Mesenchymal stem cell (in vitro differentiated cells and primary cell): ENCODE measurements around the gene ST7.
"Not testable (repeated sequence)": the region's sequence is repeated elsewhere in the genome, so short reads cannot be mapped to it uniquely, and the experiment has no call there.

Source experiments
- DNase-seq: peaks from one replicate; pipeline ENCODE4 v3.0.0-alpha.2; 2013
- H2AFZ ChIP-seq: one replicate; pipeline ENCODE4 v1.6.1; 2013; ENCODE audit warnings: low read depth, mild to moderate bottlenecking, control low read depth, inconsistent platforms, low read length, moderate library complexity
- H2AK5ac ChIP-seq: 2 replicates; pipeline ENCODE4 v1.6.1; 2013; ENCODE audit warnings: low read length, moderate library complexity, mild to moderate bottlenecking, inconsistent platforms; ENCODE audit not compliant: severe bottlenecking
- H2BK120ac ChIP-seq: one replicate; pipeline ENCODE4 v1.6.1; 2013; ENCODE audit warnings: low read depth, mild to moderate bottlenecking, inconsistent platforms, low read length, moderate library complexity
- H2BK12ac ChIP-seq, 2 experiments: one replicate each; pipeline ENCODE4 v1.6.1; 2013; ENCODE audit warnings: inconsistent platforms in 2 of 2, low read length in 2 of 2, mild to moderate bottlenecking in 2 of 2, moderate library complexity in 2 of 2, control low read depth in 1 of 2
- H2BK15ac ChIP-seq: one replicate; pipeline ENCODE4 v1.6.1; 2013; ENCODE audit warnings: mild to moderate bottlenecking, low read depth, inconsistent platforms; ENCODE audit not compliant: poor library complexity, severe bottlenecking
- H2BK5ac ChIP-seq: 2 replicates; pipeline ENCODE4 v1.6.1; 2013; ENCODE audit warnings: low read depth, mild to moderate bottlenecking, low read length, control low read depth, inconsistent platforms; ENCODE audit not compliant: poor library complexity, severe bottlenecking
- H3K14ac ChIP-seq, 2 experiments: one replicate each; pipeline ENCODE4 v1.6.1; 2013; ENCODE audit warnings: inconsistent platforms in 2 of 2, low read length in 2 of 2, control low read depth in 1 of 2, mild to moderate bottlenecking in 1 of 2, moderate library complexity in 1 of 2
- H3K18ac ChIP-seq, 2 experiments: one replicate each; pipeline ENCODE4 v1.6.1; 2013; ENCODE audit warnings: inconsistent platforms in 2 of 2, low read length in 2 of 2, control low read depth in 1 of 2, low read depth in 1 of 2, mild to moderate bottlenecking in 1 of 2
- H3K23ac ChIP-seq, 2 experiments: one replicate each; pipeline ENCODE4 v1.6.1; 2013; ENCODE audit warnings: inconsistent platforms in 2 of 2, low read length in 2 of 2, mild to moderate bottlenecking in 2 of 2, moderate library complexity in 2 of 2, control low read depth in 1 of 2
- H3K27ac ChIP-seq: 2 replicates; pipeline ENCODE4 v1.5.1; 2013; ENCODE audit warnings: mild to moderate bottlenecking, moderate library complexity, low read length, control low read depth, inconsistent platforms; ENCODE audit not compliant: poor library complexity, severe bottlenecking
- H3K27me3 ChIP-seq, 2 experiments: 2 replicates each; pipeline versions ENCODE4 v1.6.1 to v1.7.0; 2013; ENCODE audit warnings: low read length in 2 of 2, mild to moderate bottlenecking in 2 of 2, moderate library complexity in 2 of 2, control low read depth in 1 of 2, inconsistent platforms in 1 of 2; ENCODE audit not compliant: control insufficient read depth in 1 of 2, insufficient read depth in 1 of 2
- H3K36me3 ChIP-seq, 2 experiments: 2 replicates each; pipeline versions ENCODE4 v1.6.1 to v1.7.0; 2013; ENCODE audit warnings: low read length in 2 of 2, control low read depth in 1 of 2, inconsistent platforms in 1 of 2, low read depth in 1 of 2, mild to moderate bottlenecking in 1 of 2; ENCODE audit not compliant: insufficient read depth in 2 of 2, control insufficient read depth in 1 of 2
- H3K4ac ChIP-seq, 2 experiments: one replicate each; pipeline ENCODE4 v1.6.1; 2013; ENCODE audit warnings: inconsistent platforms in 2 of 2, low read length in 2 of 2, mild to moderate bottlenecking in 2 of 2, moderate library complexity in 2 of 2, control low read depth in 1 of 2, low read depth in 1 of 2
- H3K4me1 ChIP-seq: 2 replicates; pipeline ENCODE4 v1.6.1; 2013; ENCODE audit warnings: low read depth, low read length, control low read depth; ENCODE audit not compliant: control insufficient read depth, insufficient read depth
- H3K4me2 ChIP-seq: 2 replicates; pipeline ENCODE4 v1.6.1; 2013; ENCODE audit warnings: low read length, mild to moderate bottlenecking, inconsistent platforms; ENCODE audit not compliant: poor library complexity, severe bottlenecking
- H3K4me3 ChIP-seq, 2 experiments: 2 replicates each; pipeline versions ENCODE4 v1.5.1 to v1.7.0; 2013; ENCODE audit warnings: low read length in 2 of 2, mild to moderate bottlenecking in 2 of 2, control low read depth in 1 of 2, low read depth in 1 of 2; ENCODE audit not compliant: insufficient read depth in 1 of 2
- H3K79me1 ChIP-seq: replicated peaks from 2 replicates; pipeline ENCODE4 v1.6.1; 2013; ENCODE audit warnings: mild to moderate bottlenecking, control low read depth, low read length, inconsistent platforms; ENCODE audit not compliant: poor library complexity, severe bottlenecking
- H3K9ac ChIP-seq: 2 replicates; pipeline ENCODE4 v1.7.0; 2013; ENCODE audit warnings: mild to moderate bottlenecking, low read length, moderate library complexity
- H3K9me3 ChIP-seq: 2 replicates; pipeline ENCODE4 v1.7.0; 2013; ENCODE audit warnings: mild to moderate bottlenecking, low read length; ENCODE audit not compliant: control insufficient read depth
- H4K8ac ChIP-seq: one replicate; pipeline ENCODE4 v1.6.1; 2013; ENCODE audit warnings: inconsistent platforms, mild to moderate bottlenecking, low read length, moderate library complexity
- H4K91ac ChIP-seq: one replicate; pipeline ENCODE4 v1.6.1; 2013; ENCODE audit warnings: mild to moderate bottlenecking, low read length, inconsistent platforms
- WGBS: methylation state at CpG from one replicate; pipeline ENCODE4 v1.1.7; 2013; ENCODE audit warnings: mixed read lengths; 5-methylcytosine and 5-hydroxymethylcytosine counted together

The ST7 gene

DNA sequence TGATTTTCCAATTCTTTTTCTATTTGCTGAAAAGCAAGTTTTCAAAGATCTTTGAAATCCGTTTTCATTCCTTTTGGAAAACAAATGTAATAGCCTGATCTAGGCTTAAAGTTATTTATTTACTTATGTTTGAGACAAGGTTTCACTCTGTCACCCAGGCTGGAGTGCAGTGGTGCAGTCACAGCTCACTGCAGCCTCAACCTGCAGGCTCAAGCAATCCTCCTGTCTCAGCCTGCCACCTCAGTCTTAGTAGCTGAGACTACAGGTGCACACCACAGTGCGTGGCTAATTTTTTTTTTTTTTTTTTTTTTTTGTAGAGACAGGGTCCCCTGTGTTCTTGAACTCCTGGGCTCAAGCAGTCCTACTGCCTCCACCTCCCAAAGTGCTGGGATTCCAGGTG is 4.6 kb downstream of the ST7 start:
- H3K4me1 ChIP-seq, result peaks cover 4% of the 10 kb centered on the region
- H2AK5ac ChIP-seq, result no peak overlapping the region
- no peak for DNase-seq
- H3K23ac ChIP-seq, result no peak overlapping the region
- no peak overlapping the region for H2BK15ac ChIP-seq
- no peaks in the 10 kb centered on the region for H3K9me3 ChIP-seq
- peaks cover 18% of the 10 kb centered on the region for H3K79me1 ChIP-seq
- H2BK12ac ChIP-seq, result no peak overlapping the region
- H3K27me3 ChIP-seq, result no peaks in the 10 kb centered on the region
- no peak overlapping the region for H2AFZ ChIP-seq
- H3K18ac ChIP-seq, result no peak overlapping the region
- peak overlapping the region; percentile 54 for H4K8ac ChIP-seq
- H2BK120ac ChIP-seq, result no peak overlapping the region
- no peak overlapping the region for H2BK5ac ChIP-seq
- WGBS, result 67% methylated on average over 1 of the region's 2 CpGs
- H3K14ac ChIP-seq, result no peak overlapping the region
- H3K4ac ChIP-seq, result no peak overlapping the region
- no peak overlapping the region for H3K9ac ChIP-seq
- H3K4me2 ChIP-seq, result no peak overlapping the region
- H4K91ac ChIP-seq, result no peak overlapping the region
- peaks cover 0 to 3% of the 10 kb centered on the region in 2 experiments for H3K36me3 ChIP-seq
- no peak overlapping the region for H3K27ac ChIP-seq
- H3K4me3 ChIP-seq, result no peak overlapping the region

DNA sequence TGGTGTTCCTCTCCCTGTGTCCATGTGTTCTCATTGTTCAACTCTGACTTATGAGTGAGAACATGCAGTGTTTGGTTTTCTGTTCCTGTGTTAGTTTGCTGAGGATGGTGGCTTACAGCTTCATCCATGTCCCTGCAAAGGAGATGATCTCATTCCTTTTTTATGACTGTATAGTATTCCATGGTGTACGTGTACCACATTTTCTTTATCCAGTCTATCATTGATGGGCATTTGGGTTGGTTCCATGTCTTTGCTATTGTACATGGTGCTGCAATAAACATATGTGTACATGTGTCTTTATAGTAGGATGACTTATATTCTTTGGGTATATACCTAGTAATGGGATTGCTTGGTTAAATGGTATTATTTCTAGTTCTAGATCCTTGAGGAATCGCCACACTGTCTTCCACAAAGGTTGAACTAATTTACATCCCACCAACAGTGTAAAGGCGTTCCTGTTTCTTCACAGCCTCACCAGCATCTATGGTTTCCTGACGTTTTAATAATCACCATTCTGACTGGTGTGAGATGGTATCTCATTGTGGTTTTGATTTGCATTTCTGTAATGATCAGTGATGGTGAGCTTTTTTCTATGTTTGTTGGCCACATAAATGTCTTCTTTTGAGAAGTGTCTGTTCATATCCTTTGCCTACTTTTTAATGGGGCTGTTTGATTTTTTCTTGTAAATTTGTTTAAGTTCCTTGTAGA is 8.8 kb downstream of the ST7 start:
- H3K27me3 ChIP-seq, H3K4me2 ChIP-seq, DNase-seq, H2BK15ac ChIP-seq, H2AK5ac ChIP-seq, H3K23ac ChIP-seq, H3K4me1 ChIP-seq, H2AFZ ChIP-seq, H3K27ac ChIP-seq, H4K91ac ChIP-seq, H2BK12ac ChIP-seq, H3K4me3 ChIP-seq, H2BK5ac ChIP-seq, H3K36me3 ChIP-seq, H3K14ac ChIP-seq, H4K8ac ChIP-seq, H3K18ac ChIP-seq, H3K9ac ChIP-seq, H3K9me3 ChIP-seq, H3K4ac ChIP-seq, H2BK120ac ChIP-seq: not testable (repeated sequence)
- WGBS, result 97% methylated on average over 4 of the region's 4 CpGs
- peaks cover 16% of the 10 kb centered on the region for H3K79me1 ChIP-seq

DNA sequence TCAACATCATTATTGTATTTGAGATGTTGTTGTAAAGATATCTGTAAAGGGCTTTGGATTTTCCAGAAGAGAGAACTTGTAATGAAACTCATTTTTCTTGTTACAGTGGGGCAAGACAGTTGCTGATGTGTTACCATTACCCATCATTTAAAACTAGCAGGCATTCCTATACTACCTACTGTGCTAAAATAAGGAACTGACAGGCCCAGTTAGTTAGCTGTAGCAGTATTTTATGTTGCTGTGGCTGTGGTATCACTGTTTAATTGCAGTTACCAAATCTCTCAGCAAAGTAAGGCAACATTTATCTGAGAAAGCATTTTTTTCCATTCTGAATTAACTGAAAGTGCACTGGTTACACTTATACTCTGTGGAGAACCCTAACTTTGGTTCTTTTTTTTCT is 9.9 kb downstream of the ST7 start:
- H3K23ac ChIP-seq, result no peak overlapping the region
- no peak overlapping the region for H3K4me2 ChIP-seq
- no peak overlapping the region for H2AK5ac ChIP-seq
- H3K9ac ChIP-seq, result no peak overlapping the region
- H3K27ac ChIP-seq, result no peak overlapping the region
- no peaks in the 10 kb centered on the region for H3K9me3 ChIP-seq
- H3K14ac ChIP-seq, result no peak overlapping the region
- H3K36me3 ChIP-seq, result peaks cover 0 to 3% of the 10 kb centered on the region in 2 experiments
- H4K91ac ChIP-seq, result no peak overlapping the region
- H3K4me1 ChIP-seq, result peaks cover 2% of the 10 kb centered on the region
- no peak overlapping the region for H2BK5ac ChIP-seq
- H4K8ac ChIP-seq, result no peak overlapping the region
- H3K79me1 ChIP-seq, result peaks cover 14% of the 10 kb centered on the region
- H3K18ac ChIP-seq, result no peak overlapping the region
- H2BK12ac ChIP-seq, result no peak overlapping the region
- no peaks in the 10 kb centered on the region for H3K27me3 ChIP-seq
- H3K4me3 ChIP-seq, result no peak overlapping the region
- H2AFZ ChIP-seq, result no peak overlapping the region
- DNase-seq, result no peak
- no peak overlapping the region for H2BK15ac ChIP-seq
- H2BK120ac ChIP-seq, result no peak overlapping the region
- H3K4ac ChIP-seq, result no peak overlapping the region

DNA sequence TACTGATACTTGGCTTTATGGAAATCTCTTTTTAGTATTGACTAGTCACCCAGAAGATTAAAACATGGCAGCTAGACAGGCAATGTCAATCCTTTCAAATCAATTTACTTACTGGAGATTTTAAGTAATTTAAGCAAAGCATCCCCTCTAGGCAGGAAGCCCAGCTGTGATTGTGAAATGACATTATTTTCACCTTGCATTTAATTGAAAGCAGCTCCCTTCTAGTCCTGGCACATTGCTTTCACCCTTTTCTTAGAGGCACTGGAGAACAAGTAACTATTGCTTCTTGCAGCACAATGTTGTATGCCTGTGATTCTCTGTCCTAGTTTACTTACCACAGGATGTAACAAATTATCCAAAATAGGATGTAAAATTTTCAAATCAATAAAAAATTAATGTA is 13.3 kb downstream of the ST7 start:
- Histone ChIP-seq H2BK12ac (no peak overlapping the region), H3K9me3 (no peaks in the 10 kb centered on the region), H3K18ac (no peak overlapping the region), H2AFZ (no peak overlapping the region), H3K79me1 (peaks cover 20% of the 10 kb centered on the region), H3K14ac (no peak overlapping the region), H4K91ac (no peak overlapping the region), H3K27ac (no peak overlapping the region), H3K4me3 (no peak overlapping the region), H3K36me3 (no peaks in the 10 kb centered on the region), H2BK120ac (no peak overlapping the region), H2BK15ac (no peak overlapping the region), H3K27me3 (no peaks in the 10 kb centered on the region), H3K4ac (no peak overlapping the region), H3K23ac (no peak overlapping the region), H3K4me1 (peaks cover 2% of the 10 kb centered on the region), H3K9ac (no peak overlapping the region), H2AK5ac (no peak overlapping the region), H2BK5ac (no peak overlapping the region), H4K8ac (no peak overlapping the region), H3K4me2 (no peak overlapping the region)
- no peak for DNase-seq
